HG03060 (cell line): ENCODE measurements around the gene MINDY1.

Source experiments
- ATAC-seq: cut with Tn5 transposase; IDR thresholded peaks from one replicate; pipeline ENCODE4 v1.9.1; 2021; ENCODE audit warnings: low read depth, moderate number of reproducible peaks; ENCODE audit not compliant: unreplicated experiment

Gene MINDY1

DNA sequence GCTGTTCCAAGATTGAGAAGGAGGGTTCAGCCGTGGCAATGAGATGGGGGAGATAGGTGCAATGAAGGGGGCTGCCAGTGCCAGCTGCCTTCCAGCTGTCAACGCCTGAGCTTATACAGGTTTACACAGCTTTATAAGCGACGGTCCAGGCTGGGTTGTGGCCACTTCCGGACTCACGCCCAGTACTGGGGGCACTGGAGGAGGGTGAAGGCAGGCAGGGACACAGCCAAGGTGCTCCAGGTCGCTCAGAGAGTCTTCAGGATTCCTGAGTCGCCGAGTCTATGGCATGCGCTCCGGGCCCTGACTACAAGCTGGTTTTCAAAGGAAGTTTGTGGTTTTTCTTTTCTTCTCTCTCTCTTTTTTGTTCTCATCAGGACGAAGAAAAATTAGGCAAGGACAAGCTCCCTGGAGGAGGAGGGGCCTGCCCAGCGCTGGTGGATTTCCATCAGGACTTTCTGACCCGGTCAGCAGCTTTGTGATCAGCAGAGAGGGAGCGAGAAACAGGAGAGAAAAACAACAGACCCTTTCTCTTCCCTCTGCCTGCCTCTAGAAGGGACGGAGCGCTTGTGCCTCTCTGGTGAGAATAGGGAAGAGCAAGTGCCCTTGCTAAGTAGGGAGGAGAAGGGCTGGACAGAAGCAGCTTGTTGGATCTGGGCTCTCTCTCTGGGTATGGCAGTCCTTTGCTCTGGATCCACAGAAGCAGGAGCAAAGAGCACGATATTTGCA lies at the start of gene MINDY1:
Gene MINDY1, minus strand, starts transcription at position 576 of the 726 bp plus-strand sequence. CDS start 4,285 bp downstream, outside the sequence.
- no peak for ATAC-seq

DNA sequence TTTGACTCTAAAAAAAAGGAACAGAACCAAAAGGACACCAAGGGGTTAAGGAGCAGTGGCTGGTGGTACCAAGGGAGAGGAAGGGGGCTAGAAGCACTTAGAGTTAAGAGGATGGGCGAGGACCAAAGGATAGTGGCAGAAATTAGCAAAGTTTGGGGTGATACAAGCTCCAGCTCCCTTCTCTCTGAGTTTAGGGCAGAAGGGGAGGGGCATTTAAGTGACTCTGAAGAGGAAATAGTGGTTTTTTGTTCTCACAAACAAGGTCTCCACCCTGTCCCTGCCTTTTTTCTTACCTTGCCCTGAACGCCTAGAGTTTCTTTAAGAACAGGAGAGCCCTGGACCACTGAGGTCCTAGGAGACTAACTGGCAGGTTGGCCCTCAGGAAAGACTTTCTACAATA lies 49.4 kb upstream of the MINDY1 start:
- no peak for ATAC-seq

DNA sequence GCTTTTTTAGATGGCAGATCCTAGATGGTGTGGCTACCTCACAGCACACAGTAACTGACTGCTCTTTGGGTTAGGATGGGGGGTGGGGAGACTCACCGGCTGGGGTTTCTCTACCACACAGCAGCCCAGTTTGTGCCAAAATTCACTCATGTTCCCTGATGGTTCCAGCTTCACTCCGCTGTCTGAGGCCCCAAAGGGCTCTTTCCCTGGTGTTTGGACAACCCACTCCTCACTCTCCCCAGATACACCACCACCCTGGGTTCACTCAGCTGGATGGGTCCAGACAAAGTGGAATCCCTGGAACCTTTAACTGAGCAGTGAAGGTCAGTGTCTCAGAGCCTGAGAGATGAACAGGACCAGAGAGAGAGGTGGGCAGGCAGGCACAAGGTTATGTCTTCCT lies 48.9 kb upstream of the MINDY1 start:
- no peak for ATAC-seq

DNA sequence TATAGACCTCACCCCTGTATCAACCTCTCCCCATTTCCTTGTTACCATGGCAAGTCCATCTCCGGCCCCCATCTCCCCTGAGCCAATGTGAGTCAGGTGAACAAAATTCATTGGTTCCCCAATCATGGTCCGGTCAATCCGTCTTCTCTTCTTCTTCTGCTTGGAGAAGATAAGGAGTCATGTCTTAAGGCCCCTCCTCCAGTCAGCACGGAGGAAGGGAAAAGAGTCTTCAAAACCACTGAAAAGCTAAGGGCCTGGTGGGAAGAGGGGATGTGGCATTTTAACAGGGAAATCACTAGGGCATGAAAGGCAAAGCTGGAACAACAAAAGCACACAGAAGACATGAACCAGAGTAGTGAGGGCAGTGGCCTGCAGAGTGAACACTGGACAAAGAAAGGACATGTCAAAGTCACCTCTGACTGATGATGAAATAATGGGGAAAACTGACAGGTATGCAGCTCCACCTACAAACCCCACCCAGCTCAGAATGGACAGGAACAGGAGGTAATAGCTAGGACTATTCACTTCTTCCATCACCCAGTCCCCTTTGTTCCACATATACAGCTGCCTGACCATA lies 48.4 kb upstream of the MINDY1 start:
- no peak for ATAC-seq

- ATAC-seq: no peak
These were observed 44.8 kb upstream of the MINDY1 start for GRCh38 chr1:151051356-151052009.

DNA sequence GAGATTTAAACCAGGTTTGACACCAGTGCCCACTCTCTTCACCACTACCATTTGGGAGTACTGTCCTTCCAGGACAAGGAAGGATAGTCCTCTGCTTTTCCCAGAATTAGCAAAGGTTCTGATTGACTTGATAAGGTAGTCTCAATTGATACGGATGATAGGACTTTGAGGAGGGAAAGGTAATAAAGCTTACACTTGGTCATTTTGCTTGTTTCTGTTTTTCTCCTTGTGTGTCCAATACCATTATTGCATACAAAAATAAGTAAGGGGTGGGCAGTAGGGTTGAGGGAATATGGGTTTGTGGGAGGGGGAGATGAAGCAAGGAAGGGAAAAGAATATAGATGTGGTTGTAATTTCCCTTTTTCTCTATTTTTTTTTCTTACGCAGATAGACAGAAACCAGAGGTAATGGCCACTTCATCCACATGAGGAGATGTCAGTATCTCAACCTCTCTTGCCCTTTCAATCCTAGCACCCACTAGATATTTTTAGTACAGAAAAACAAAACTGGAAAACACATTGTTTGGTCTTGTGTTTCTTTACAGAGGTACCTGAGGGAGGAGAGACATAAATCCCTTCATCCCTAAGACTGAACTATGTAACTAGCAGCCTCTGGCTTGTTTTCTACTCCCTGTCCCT lies 43.5 kb upstream of the MINDY1 start:
- no peak for ATAC-seq

- no peak for ATAC-seq
These were observed 42.8 kb upstream of the MINDY1 start for GRCh38 chr1:151049458-151049857.

DNA sequence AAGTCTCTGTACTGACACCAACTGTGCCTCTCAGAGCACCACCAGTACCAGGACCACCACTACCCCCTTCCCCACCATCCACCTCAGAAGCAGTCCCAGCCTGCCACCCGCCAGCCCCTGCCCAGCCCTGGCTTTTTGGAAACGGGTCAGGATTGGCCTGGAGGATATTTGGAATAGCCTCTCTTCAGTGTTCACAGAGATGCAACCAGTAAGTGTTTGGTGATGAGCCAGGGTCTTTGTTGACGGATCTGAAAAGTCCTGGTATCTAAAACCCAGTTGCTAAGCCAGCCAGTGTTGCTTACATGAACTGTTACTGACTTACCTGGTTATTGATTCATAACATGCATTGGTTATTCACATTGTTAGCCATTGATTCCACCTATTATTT lies 41.9 kb upstream of the MINDY1 start:
- no peak for ATAC-seq

GRCh38 chr1:151047925-151048644 lies 41.4 kb upstream of the MINDY1 start:
- ATAC-seq: no peak

- ATAC-seq: no peak
These were observed 40.9 kb upstream of the MINDY1 start, which contains the start of gene C1orf56 for GRCh38 chr1:151047591-151047924. Gene C1orf56, plus strand, starts transcription at chr1:151047751. Its CDS starts 97 bp downstream, at chr1:151047848.

GRCh38 chr1:151043163-151043562 lies 36.5 kb upstream of the MINDY1 start:
- no peak for ATAC-seq

GRCh38 chr1:151039521-151039920 lies 32.8 kb upstream of the MINDY1 start:
- ATAC-seq: no peak

- no peak for ATAC-seq
These were observed 30.3 kb upstream of the MINDY1 start for GRCh38 chr1:151037032-151037431.

- ATAC-seq: no peak
These were observed 29.7 kb upstream of the MINDY1 start, which contains the start of gene BNIPL for GRCh38 chr1:151036356-151036755. Gene BNIPL, plus strand, starts transcription at chr1:151036586. Its CDS starts 140 bp downstream, at chr1:151036726.

DNA sequence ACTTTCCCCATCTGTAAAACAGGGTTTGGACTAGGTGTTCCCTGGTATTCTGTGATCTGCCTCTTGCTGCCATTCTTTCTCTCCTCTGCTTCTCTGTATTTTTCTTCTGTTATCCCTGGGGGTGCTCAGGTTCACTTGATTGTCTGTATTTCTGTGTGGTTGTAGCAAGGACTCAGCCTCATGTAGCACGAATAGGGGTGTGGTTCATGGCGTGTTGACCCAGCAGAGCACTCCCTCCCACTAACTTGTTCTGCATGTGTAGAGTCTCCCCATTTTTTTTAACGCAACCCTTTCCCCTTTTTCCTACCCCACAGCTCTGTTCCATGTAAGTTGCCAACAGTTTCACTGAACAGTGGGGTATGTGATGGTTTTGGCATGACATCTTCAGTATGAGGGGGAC lies 28.5 kb upstream of the MINDY1 start:
- ATAC-seq: no peak

- ATAC-seq: no peak
These were observed 25.5 kb upstream of the MINDY1 start for GRCh38 chr1:151032164-151032563.

GRCh38 chr1:151026460-151026859 lies 19.8 kb upstream of the MINDY1 start:
- ATAC-seq: no peak

DNA sequence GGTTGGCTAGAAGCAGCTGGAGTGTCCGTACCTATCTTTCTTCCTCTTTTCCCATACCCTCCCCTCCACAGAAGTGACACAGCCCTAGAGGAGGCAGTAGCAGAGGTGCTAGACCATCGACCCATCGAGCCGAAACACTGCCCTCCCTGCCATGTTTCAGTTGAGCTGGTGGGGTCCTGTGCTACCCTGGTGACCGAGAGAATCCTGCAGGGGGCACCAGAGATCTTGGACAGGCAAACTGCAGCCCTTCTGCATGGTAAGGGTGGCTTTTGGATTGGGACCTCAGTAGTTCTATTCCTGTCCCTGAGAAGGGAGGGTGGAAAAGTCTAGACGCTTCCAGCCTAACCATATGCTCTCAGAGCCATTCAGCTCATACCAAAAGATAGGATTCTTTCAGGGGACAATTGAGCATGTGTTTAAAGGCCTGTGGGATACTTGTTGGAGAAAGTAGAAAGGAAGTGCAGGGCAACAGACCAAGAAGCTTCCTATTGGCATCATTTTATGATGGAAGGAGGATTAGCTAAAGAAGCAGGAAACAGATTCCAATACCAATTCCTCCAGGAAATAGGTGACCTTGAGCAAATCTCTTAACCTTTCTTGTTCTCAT lies 17.9 kb upstream of the MINDY1 start:
- no peak for ATAC-seq

DNA sequence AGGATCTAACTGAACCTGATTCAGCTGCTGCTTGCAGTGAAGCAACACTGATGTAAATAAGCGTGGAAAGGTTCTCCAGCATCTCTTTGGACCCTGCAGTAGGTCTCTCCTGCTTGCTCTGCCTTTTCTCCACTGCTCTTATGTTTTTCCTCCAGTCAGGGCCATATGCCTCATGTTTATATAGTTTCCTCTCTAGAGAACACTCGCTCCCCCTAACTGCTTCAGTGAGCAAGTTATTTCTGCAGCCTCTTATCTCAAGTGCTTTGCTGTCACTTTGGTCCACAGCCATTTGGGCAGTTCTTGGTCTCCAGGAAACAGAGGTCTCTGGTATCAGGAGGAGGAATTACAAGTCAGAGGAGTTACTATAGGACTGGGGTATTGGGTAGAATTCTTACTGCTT lies 6.8 kb upstream of the MINDY1 start:
- ATAC-seq: no peak
